ELF-1 (cell line): ENCODE data around the gene APPBP2.
"Not testable (repeated sequence)": the region's sequence is repeated elsewhere in the genome, so short reads cannot be mapped to it uniquely, and the experiment has no call there.

Experiments
- DNase-seq: peaks from one replicate; pipeline ENCODE4 v3.0.0-alpha.2; 2016; ENCODE audit warnings: low read depth, low spot score

Gene APPBP2

GRCh38 chr17:60525685-60526514 is at the start of gene APPBP2:
Gene APPBP2, minus strand, starts transcription at chr17:60526242. Its CDS starts 311 bp downstream, at chr17:60525931.
- DNase-seq, result peak; percentile 94

GRCh38 chr17:60573236-60574051 is 47.4 kb upstream of the APPBP2 start:
- peak; percentile 92 for DNase-seq

- no peak for DNase-seq
These were observed 39.2 kb upstream of the APPBP2 start for GRCh38 chr17:60565233-60565632.

GRCh38 chr17:60563743-60564142 is 37.7 kb upstream of the APPBP2 start:
- no peak for DNase-seq

- DNase-seq, result no peak
These were observed 36.4 kb upstream of the APPBP2 start for GRCh38 chr17:60562421-60562820.

GRCh38 chr17:60560860-60561257 is 34.8 kb upstream of the APPBP2 start:
- no peak for DNase-seq

- DNase-seq, result no peak
These were observed 34.2 kb upstream of the APPBP2 start for GRCh38 chr17:60559995-60560859.

- DNase-seq, result no peak
These were observed 33.6 kb upstream of the APPBP2 start for GRCh38 chr17:60559659-60559994.

GRCh38 chr17:60557805-60558204 is 31.8 kb upstream of the APPBP2 start:
- no peak for DNase-seq

- DNase-seq, result no peak
These were observed 29.7 kb upstream of the APPBP2 start for GRCh38 chr17:60555786-60556185.

- DNase-seq, result no peak
These were observed 28.3 kb upstream of the APPBP2 start for GRCh38 chr17:60554377-60554788.

GRCh38 chr17:60552255-60552654 is 26.2 kb upstream of the APPBP2 start:
- DNase-seq, result not testable (repeated sequence)

- DNase-seq, result no peak
These were observed 22.9 kb upstream of the APPBP2 start for GRCh38 chr17:60548990-60549389.

GRCh38 chr17:60545465-60546191 is 19.6 kb upstream of the APPBP2 start:
- no peak for DNase-seq

- no peak for DNase-seq
These were observed 16.0 kb upstream of the APPBP2 start for GRCh38 chr17:60542071-60542470.

GRCh38 chr17:60540460-60540859 is 14.4 kb upstream of the APPBP2 start:
- DNase-seq, result no peak

- no peak for DNase-seq
These were observed 13.8 kb upstream of the APPBP2 start for GRCh38 chr17:60539807-60540206.

GRCh38 chr17:60538726-60539125 is 12.7 kb upstream of the APPBP2 start:
- no peak for DNase-seq

- DNase-seq, result no peak
These were observed 9.6 kb upstream of the APPBP2 start for GRCh38 chr17:60535382-60536279.

- no peak for DNase-seq
These were observed 8.6 kb upstream of the APPBP2 start for GRCh38 chr17:60534613-60535157.
